ENCODE results near the gene HUS1.

The HUS1 gene

DNA sequence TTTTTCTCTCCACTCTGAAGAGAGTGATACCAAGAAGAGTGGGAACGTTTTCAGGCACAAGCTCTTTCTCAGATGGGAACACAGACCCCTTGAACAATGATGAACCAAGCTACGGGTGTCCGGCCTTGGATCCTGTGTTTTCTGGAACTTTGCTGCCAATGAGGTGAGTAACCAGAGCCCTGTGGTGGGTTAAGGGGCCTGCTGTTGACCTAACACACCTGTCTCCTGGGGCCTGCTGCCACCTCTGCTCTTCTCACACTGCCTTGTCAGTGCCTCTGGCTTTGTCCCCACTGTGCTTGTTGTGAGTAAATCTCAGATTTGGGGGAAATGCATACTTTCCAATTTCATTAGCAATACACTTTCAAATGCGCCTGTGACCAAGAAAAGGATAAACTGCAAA lies 29.7 kb downstream of the HUS1 start:
- Histone ChIP-seq H3K27me3 (ENCODE audit: insufficient read depth, low read length, poor library complexity) (no peaks in the 10 kb centered on the region), H3K9ac (ENCODE audit: low read depth, low read length) (no peak overlapping the region), H4K20me1 (ENCODE audit: insufficient read depth, low read length) (no peaks in the 10 kb centered on the region), H3K9me3 (ENCODE audit: insufficient read depth, low read length, severe bottlenecking) (no peaks in the 10 kb centered on the region), H3K4me1 (ENCODE audit: insufficient read depth, low read length) (no peaks in the 10 kb centered on the region), H3K36me3 (ENCODE audit: insufficient read depth, low read length) (no peaks in the 10 kb centered on the region), H3K4me3 (ENCODE audit: low read depth in 1 of 2, low read length in 2 of 2) (no peak overlapping the region), H3K79me2 (ENCODE audit: insufficient read depth, low read length) (no peaks in the 10 kb centered on the region), H2AFZ (ENCODE audit: low read depth, low read length) (no peak overlapping the region), H3K27ac (ENCODE audit: low read length) (no peak overlapping the region), H3K4me2 (ENCODE audit: insufficient read depth, low read length) (no peak overlapping the region)
- no peak for ATAC-seq (ENCODE audit: insufficient read depth, low read depth)
- no peak for DNase-seq
- TF ChIP-seq, protein P1, sequence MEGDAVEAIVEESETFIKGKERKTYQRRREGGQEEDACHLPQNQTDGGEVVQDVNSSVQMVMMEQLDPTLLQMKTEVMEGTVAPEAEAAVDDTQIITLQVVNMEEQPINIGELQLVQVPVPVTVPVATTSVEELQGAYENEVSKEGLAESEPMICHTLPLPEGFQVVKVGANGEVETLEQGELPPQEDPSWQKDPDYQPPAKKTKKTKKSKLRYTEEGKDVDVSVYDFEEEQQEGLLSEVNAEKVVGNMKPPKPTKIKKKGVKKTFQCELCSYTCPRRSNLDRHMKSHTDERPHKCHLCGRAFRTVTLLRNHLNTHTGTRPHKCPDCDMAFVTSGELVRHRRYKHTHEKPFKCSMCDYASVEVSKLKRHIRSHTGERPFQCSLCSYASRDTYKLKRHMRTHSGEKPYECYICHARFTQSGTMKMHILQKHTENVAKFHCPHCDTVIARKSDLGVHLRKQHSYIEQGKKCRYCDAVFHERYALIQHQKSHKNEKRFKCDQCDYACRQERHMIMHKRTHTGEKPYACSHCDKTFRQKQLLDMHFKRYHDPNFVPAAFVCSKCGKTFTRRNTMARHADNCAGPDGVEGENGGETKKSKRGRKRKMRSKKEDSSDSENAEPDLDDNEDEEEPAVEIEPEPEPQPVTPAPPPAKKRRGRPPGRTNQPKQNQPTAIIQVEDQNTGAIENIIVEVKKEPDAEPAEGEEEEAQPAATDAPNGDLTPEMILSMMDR (IDR thresholded peaks at IDR 0.05; ENCODE audit: borderline replicate concordance, extremely low read depth, low read length, poor library complexity, severe bottlenecking): no peak
- no peak for TF ChIP-seq EZH2 (IDR thresholded peaks at IDR 0.05; ENCODE audit: borderline replicate concordance, low read depth, low read length, severe bottlenecking)

DNA sequence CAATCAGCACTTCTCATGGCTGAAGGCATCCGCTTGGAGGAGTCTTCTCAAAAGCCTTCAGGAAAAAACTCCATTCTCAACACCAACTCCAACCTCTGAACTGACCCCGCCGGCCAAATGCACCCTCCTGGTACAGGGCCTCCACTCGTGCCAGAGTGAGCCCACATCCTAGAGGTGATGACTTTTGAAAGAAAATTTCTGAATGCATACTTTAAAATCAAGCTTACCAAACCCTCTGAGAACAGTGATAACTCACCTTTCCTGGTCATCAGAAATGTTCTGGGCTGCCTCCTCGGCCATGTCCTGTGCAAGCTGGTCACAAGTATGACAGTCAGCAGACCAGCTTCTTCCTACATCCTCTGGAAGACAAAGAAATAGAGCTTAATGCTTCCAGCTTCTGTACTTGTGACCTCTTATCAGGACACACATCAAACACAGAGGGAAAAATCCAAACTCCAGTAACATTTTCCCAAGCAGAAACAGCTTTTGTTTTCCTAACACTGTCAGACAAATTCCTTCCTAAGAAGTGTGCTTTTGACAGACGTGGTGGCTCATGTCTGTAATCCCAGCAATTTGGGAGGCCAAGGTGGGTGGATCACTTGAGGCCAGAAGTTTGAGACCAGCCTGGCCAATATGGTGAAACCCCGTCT lies 31.1 kb downstream of the HUS1 start, which contains the start of gene PKD1L1:
PKD1L1 (minus strand) TSS at position 326 of the 650 bp plus-strand sequence; CDS start at position 300, 26 bp downstream.
- H3K4me2 ChIP-seq (ENCODE audit: insufficient read depth, low read length): no peak within 1 kb of the TSS
- no peak within 1 kb of the TSS for H3K4me3 ChIP-seq (ENCODE audit: low read depth in 1 of 2, low read length in 2 of 2)
- H2AFZ ChIP-seq (ENCODE audit: low read depth, low read length): no peak within 1 kb of the TSS
- H3K36me3 ChIP-seq (ENCODE audit: insufficient read depth, low read length): no peaks in the 10 kb centered on the region
- no peaks in the 10 kb centered on the region for H3K79me2 ChIP-seq (ENCODE audit: insufficient read depth, low read length)
- ATAC-seq (ENCODE audit: insufficient read depth, low read depth) (no peak), DNase-seq (no peak)
- H3K4me1 ChIP-seq (ENCODE audit: insufficient read depth, low read length): no peaks in the 10 kb centered on the region
- TF ChIP-seq, protein P1 (IDR thresholded peaks at IDR 0.05; ENCODE audit: borderline replicate concordance, extremely low read depth, low read length, poor library complexity, severe bottlenecking): no peak
- no peak for TF ChIP-seq EZH2 (IDR thresholded peaks at IDR 0.05; ENCODE audit: borderline replicate concordance, low read depth, low read length, severe bottlenecking)
- H4K20me1 ChIP-seq (ENCODE audit: insufficient read depth, low read length): no peaks in the 10 kb centered on the region
- no peak within 1 kb of the TSS for H3K9ac ChIP-seq (ENCODE audit: low read depth, low read length)
- no peaks in the 10 kb centered on the region for H3K27me3 ChIP-seq (ENCODE audit: insufficient read depth, low read length, poor library complexity)
- no peaks in the 10 kb centered on the region for H3K9me3 ChIP-seq (ENCODE audit: insufficient read depth, low read length, severe bottlenecking)
- H3K27ac ChIP-seq (ENCODE audit: low read length): no peak within 1 kb of the TSS

DNA sequence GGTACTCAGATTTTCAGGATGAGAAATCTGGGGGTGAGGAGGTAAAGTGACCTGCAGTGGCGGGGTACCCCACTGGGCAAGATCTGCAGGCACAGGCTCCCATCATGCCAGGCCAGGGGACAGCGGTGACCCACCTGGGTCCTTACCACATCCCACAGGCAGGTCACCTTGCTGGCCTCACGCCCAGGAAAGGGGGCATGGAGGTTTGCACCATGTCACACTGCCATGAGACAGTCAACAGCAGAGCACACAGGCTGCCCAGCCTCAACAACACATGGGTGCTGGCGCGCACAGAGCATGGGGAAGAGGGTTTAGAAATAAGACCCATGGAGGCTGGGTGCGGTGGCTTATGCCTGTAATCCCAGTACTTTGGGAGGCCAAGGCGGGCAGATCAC lies 32.1 kb downstream of the HUS1 start:
- no peak for ATAC-seq (ENCODE audit: insufficient read depth, low read depth)
- Histone ChIP-seq H3K4me1 (ENCODE audit: insufficient read depth, low read length) (no peaks in the 10 kb centered on the region), H3K36me3 (ENCODE audit: insufficient read depth, low read length) (no peaks in the 10 kb centered on the region), H4K20me1 (ENCODE audit: insufficient read depth, low read length) (no peaks in the 10 kb centered on the region), H3K27me3 (ENCODE audit: insufficient read depth, low read length, poor library complexity) (no peaks in the 10 kb centered on the region), H3K4me3 (ENCODE audit: low read depth in 1 of 2, low read length in 2 of 2) (no peak overlapping the region), H3K79me2 (ENCODE audit: insufficient read depth, low read length) (no peaks in the 10 kb centered on the region), H2AFZ (ENCODE audit: low read depth, low read length) (no peak overlapping the region), H3K4me2 (ENCODE audit: insufficient read depth, low read length) (no peak overlapping the region), H3K9ac (ENCODE audit: low read depth, low read length) (no peak overlapping the region), H3K9me3 (ENCODE audit: insufficient read depth, low read length, severe bottlenecking) (no peaks in the 10 kb centered on the region), H3K27ac (ENCODE audit: low read length) (no peak overlapping the region)
- DNase-seq: no peak
- TF ChIP-seq, protein P1 (IDR thresholded peaks at IDR 0.05; ENCODE audit: borderline replicate concordance, extremely low read depth, low read length, poor library complexity, severe bottlenecking): no peak
- TF ChIP-seq EZH2 (IDR thresholded peaks at IDR 0.05; ENCODE audit: borderline replicate concordance, low read depth, low read length, severe bottlenecking): no peak

All from DND-41 (cell line).